KMS-11 (cell line): ENCODE data around the gene TM9SF3.

Experiments used
- H2AFZ ChIP-seq: fragments of 200-600 bp; sonication (generic); 2 replicates; pipeline ENCODE4 v1.6.1; 2016; ENCODE audit warnings: antibody characterized with exemption, mixed run types, low read depth
- H3K27ac ChIP-seq: fragments of 200-600 bp; sonication (generic); 2 replicates; pipeline ENCODE4 v1.6.1; 2016; ENCODE audit warnings: mild to moderate bottlenecking, mixed run types
- H3K27me3 ChIP-seq: fragments of 200-600 bp; sonication (generic); 2 replicates; pipeline ENCODE4 v1.6.1; 2017; ENCODE audit warnings: mild to moderate bottlenecking, low read depth, mixed run types, moderate library complexity; ENCODE audit not compliant: insufficient read depth
- H3K36me3 ChIP-seq: fragments of 200-600 bp; sonication (generic); 2 replicates; pipeline ENCODE4 v1.6.1; 2017; ENCODE audit warnings: mild to moderate bottlenecking, mixed run types; ENCODE audit not compliant: insufficient read depth
- H3K4me1 ChIP-seq: fragments of 200-600 bp; sonication (generic); 2 replicates; pipeline ENCODE4 v1.6.1; 2016; ENCODE audit warnings: mild to moderate bottlenecking, low read depth, mixed run types; ENCODE audit not compliant: poor library complexity, severe bottlenecking
- H3K4me2 ChIP-seq: fragments of 200-600 bp; sonication (generic); 2 replicates; pipeline ENCODE4 v1.7.0; 2016; ENCODE audit warnings: mild to moderate bottlenecking, mixed run types
- H3K4me3 ChIP-seq: fragments of 200-600 bp; sonication (generic); IDR thresholded peaks from 2 replicates; pipeline ENCODE4 v1.6.1; 2017; ENCODE audit warnings: low read depth, low read length, mixed read lengths; ENCODE audit not compliant: insufficient read depth
- H3K79me2 ChIP-seq: fragments of 200-600 bp; sonication (generic); 2 replicates; pipeline ENCODE4 v1.6.1; 2016; ENCODE audit warnings: low read depth, mixed run types; ENCODE audit not compliant: insufficient read depth
- H3K9ac ChIP-seq: fragments of 200-600 bp; sonication (generic); 2 replicates; pipeline ENCODE4 v1.6.1; 2016; ENCODE audit warnings: mild to moderate bottlenecking, mixed run types
- H4K20me1 ChIP-seq: fragments of 200-600 bp; sonication (generic); 2 replicates; pipeline ENCODE4 v1.6.1; 2016; ENCODE audit warnings: mild to moderate bottlenecking, mixed run types; ENCODE audit not compliant: insufficient read depth
- CTCF ChIP-seq: fragments of 200-600 bp; sonication (generic); conservative IDR thresholded peaks from 2 replicates; pipeline ENCODE4 v1.6.1; 2017; ENCODE audit warnings: low read depth, mild to moderate bottlenecking, antibody characterized with exemption, low read length, moderate library complexity, mixed read lengths

The TM9SF3 gene

GRCh38 chr10:96584474-96584873, 2.3 kb downstream of the TM9SF3 start:
- Histone ChIP-seq H4K20me1 (peaks cover 41% of the 10 kb centered on the region), H3K36me3 (no peaks in the 10 kb centered on the region), H3K4me3 (no peak overlapping the region), H3K27ac (no peak overlapping the region), H3K79me2 (peaks cover 72% of the 10 kb centered on the region), H3K27me3 (no peaks in the 10 kb centered on the region), H3K9ac (no peak overlapping the region), H3K4me2 (0 out of 2 replicates have a peak overlapping the region, but pooled peaks have one; percentile 19), H3K4me1 (peaks cover 30% of the 10 kb centered on the region), H2AFZ (no peak overlapping the region)
- TF ChIP-seq CTCF = no peak

GRCh38 chr10:96584035-96584434, 2.8 kb downstream of the TM9SF3 start:
- Histone ChIP-seq H3K36me3 (no peaks in the 10 kb centered on the region), H3K4me3 (no peak overlapping the region), H3K27ac (no peak overlapping the region), H3K27me3 (no peaks in the 10 kb centered on the region), H3K79me2 (peaks cover 77% of the 10 kb centered on the region), H3K4me2 (0 out of 2 replicates have a peak overlapping the region, but pooled peaks have one; percentile 19), H2AFZ (no peak overlapping the region), H3K4me1 (peaks cover 30% of the 10 kb centered on the region), H3K9ac (no peak overlapping the region), H4K20me1 (peaks cover 45% of the 10 kb centered on the region)
- no peak for TF ChIP-seq CTCF

GRCh38 chr10:96579133-96579532, 7.7 kb downstream of the TM9SF3 start:
- H3K36me3 ChIP-seq = no peaks in the 10 kb centered on the region
- no peak overlapping the region for H2AFZ ChIP-seq
- H3K4me3 ChIP-seq = no peak overlapping the region
- H3K9ac ChIP-seq = no peak overlapping the region
- no peaks in the 10 kb centered on the region for H3K27me3 ChIP-seq
- H3K79me2 ChIP-seq = peaks cover 93% of the 10 kb centered on the region
- TF ChIP-seq CTCF = no peak
- peaks cover 47% of the 10 kb centered on the region for H4K20me1 ChIP-seq
- H3K4me2 ChIP-seq = no peak overlapping the region
- H3K27ac ChIP-seq = no peak overlapping the region
- peaks cover 3% of the 10 kb centered on the region for H3K4me1 ChIP-seq

GRCh38 chr10:96578633-96579032, 8.2 kb downstream of the TM9SF3 start:
- H3K9ac ChIP-seq = no peak overlapping the region
- no peak for TF ChIP-seq CTCF
- H3K36me3 ChIP-seq = no peaks in the 10 kb centered on the region
- H3K27me3 ChIP-seq = no peaks in the 10 kb centered on the region
- H3K79me2 ChIP-seq = peaks cover 92% of the 10 kb centered on the region
- no peak overlapping the region for H2AFZ ChIP-seq
- no peak overlapping the region for H3K4me3 ChIP-seq
- no peak overlapping the region for H3K27ac ChIP-seq
- H3K4me1 ChIP-seq = no peaks in the 10 kb centered on the region
- no peak overlapping the region for H3K4me2 ChIP-seq
- H4K20me1 ChIP-seq = peaks cover 45% of the 10 kb centered on the region

- no peak for TF ChIP-seq CTCF
- Histone ChIP-seq H4K20me1 (peaks cover 44% of the 10 kb centered on the region), H3K4me3 (no peak overlapping the region), H3K36me3 (no peaks in the 10 kb centered on the region), H3K4me1 (no peaks in the 10 kb centered on the region), H2AFZ (no peak overlapping the region), H3K79me2 (peaks cover 92% of the 10 kb centered on the region), H3K9ac (no peak overlapping the region), H3K27me3 (no peaks in the 10 kb centered on the region), H3K27ac (no peak overlapping the region), H3K4me2 (no peak overlapping the region)
These were observed 8.8 kb downstream of the TM9SF3 start for GRCh38 chr10:96578022-96578421.
